NCI-H460 (cell line): ENCODE measurements around the gene ABHD1. TPM values are rescaled to one million over a fixed set of nuclear protein-coding genes. Genes with fewer than 3 reads are reported as not detected.

Experiments
- DNase-seq: peaks from one replicate; pipeline ENCODE4 v3.0.0-alpha.2; 2016; ENCODE audit warnings: low read depth; ENCODE audit errors: extremely low read depth
- total RNA-seq: library from RNA; depleted of rRNA; stranded (reverse); fragments of >200 nt; shearing (Covaris generic); gene quantifications from 2 replicates; pipeline ENCODE4 v1.2.3, GENCODE V29; 2014

The ABHD1 gene
- total RNA-seq, 1 experiment from 2014 or later: 1.4 TPM

GRCh38 chr2:27086724-27087593, 36.7 kb upstream of the ABHD1 start, which contains the start of gene KHK:
TSS of gene KHK (plus strand) at chr2:27086772. CDS start at chr2:27087260, 488 bp downstream.
- DNase-seq: peak; percentile 11

GRCh38 chr2:27087823-27088410, 35.7 kb upstream of the ABHD1 start:
- no peak for DNase-seq

DNA sequence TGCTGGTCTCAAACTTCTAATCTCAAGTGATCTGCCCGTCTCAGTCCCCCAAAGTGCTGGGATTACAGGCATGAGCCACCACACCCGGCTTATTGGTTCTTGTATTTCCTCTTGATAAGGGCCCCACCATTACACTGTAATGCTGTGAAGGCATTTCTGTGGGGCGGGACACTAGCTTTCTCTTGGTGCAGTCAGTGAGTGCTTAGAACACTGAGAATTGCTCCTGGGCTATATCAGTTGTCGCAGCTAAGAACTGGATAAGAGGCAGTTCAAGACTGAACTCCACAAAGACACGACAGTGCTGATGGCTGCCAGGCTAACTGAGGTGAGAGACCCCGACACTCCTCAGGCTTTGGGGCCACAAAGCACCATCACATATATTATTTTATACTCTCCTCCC, 35.0 kb upstream of the ABHD1 start:
- no peak for DNase-seq

- DNase-seq: no peak
Observed at GRCh38 chr2:27089111-27089954, 34.3 kb upstream of the ABHD1 start.

- no peak for DNase-seq
Observed at GRCh38 chr2:27091746-27092695, 31.6 kb upstream of the ABHD1 start.

DNA sequence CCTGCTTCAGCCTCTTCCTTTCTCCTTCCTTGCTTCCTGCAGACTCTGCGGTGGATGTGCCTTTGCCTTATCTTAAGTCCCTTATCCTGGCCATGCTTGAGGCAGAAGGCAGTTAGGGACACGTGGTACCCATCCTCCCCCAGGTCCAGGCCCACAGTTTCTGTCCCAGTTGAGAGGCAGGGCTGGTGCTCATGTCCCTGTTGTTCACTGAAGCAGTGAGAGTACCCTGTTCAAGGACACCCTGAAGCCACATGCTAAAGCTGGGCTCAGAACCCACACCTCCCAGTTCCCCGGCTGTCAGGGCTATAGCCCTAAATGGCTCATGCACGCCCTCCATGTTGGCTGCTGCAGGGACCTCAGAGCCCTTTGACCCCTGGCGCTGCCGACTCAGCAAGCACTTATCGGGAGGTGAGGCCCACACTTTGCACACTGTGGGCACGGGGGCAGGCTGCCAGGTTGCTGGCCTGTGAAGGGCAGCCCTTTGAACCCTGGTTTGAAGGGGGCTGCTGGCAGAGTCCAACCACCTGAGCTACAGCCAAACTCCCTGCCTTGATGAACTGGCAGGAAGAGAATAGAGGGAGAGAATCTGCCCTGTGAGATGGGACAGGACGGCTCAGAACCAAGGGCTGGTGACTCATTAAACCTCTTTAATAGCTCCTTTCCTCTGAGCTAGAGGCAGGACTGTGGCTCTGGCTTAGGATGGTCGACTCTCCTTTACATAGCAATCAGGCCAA, 30.8 kb upstream of the ABHD1 start:
- DNase-seq: no peak

GRCh38 chr2:27093430-27094352, 29.9 kb upstream of the ABHD1 start:
- no peak for DNase-seq

GRCh38 chr2:27094353-27094984, 29.1 kb upstream of the ABHD1 start:
- DNase-seq: no peak

DNA sequence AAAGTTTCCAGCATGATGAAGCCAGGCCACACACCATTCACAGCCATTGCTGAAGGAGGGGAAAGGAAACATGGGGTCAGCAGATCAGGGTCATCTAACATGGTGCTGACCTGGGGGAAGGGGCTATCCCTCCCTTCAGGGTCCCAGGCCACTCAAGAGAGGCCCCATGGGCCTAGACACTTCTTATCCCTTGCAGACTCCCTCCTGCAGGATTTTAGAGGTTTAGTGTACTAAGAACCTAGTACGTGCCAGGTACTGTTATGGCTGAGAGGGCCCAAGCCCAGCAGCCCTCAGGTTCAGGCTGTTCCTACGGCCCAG, 28.2 kb upstream of the ABHD1 start:
- no peak for DNase-seq

- peak; percentile 37 for DNase-seq
Observed at GRCh38 chr2:27095745-27096651, 27.6 kb upstream of the ABHD1 start.

- DNase-seq: no peak
Observed at GRCh38 chr2:27096748-27097297, 26.8 kb upstream of the ABHD1 start.

- DNase-seq: no peak
Observed at GRCh38 chr2:27097341-27097740, 26.3 kb upstream of the ABHD1 start.

GRCh38 chr2:27099334-27099955, 24.2 kb upstream of the ABHD1 start:
- DNase-seq: no peak

DNA sequence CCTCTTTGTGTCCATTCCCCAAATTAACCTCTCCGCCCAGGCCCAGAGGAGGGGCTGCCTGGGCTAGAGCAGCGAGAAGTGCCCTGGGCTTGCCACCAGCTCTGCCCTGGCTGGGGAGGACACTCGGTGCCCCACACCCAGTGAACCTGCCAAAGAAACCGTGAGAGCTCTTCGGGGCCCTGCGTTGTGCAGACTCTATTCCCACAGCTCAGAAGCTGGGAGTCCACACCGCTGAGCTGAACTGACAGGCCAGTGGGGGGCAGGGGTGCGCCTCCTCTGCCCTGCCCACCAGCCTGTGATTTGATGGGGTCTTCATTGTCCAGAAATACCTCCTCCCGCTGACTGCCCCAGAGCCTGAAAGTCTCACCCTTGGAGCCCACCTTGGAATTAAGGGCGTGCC, 23.6 kb upstream of the ABHD1 start:
- DNase-seq: no peak

GRCh38 chr2:27102329-27102728, 21.3 kb upstream of the ABHD1 start:
- DNase-seq: no peak

GRCh38 chr2:27105981-27106380, 17.6 kb upstream of the ABHD1 start:
- DNase-seq: no peak
